HG03196 (cell line): ENCODE measurements around the gene RTN4R.
"Not testable (repeated sequence)": the region's sequence is repeated elsewhere in the genome, so short reads cannot be mapped to it uniquely, and the experiment has no call there.

Experiments used
- ATAC-seq: cut with Tn5 transposase; IDR thresholded peaks from one replicate; pipeline ENCODE4 v1.9.1; 2021; ENCODE audit not compliant: unreplicated experiment

RTN4R gene

GRCh38 chr22:20305894-20306645 is 38.0 kb upstream of the RTN4R start:
- no peak for ATAC-seq

GRCh38 chr22:20305230-20305893 is 37.2 kb upstream of the RTN4R start:
- ATAC-seq = not testable (repeated sequence)

- no peak for ATAC-seq
Measured at GRCh38 chr22:20304646-20305045, 36.5 kb upstream of the RTN4R start.

- ATAC-seq = not testable (repeated sequence)
Measured at GRCh38 chr22:20303229-20303534, 35.1 kb upstream of the RTN4R start.

- ATAC-seq = no peak
Measured at GRCh38 chr22:20302438-20303228, 34.5 kb upstream of the RTN4R start.

- ATAC-seq = no peak
Measured at GRCh38 chr22:20299746-20300136, 31.6 kb upstream of the RTN4R start.

GRCh38 chr22:20298803-20299745 is 31.0 kb upstream of the RTN4R start:
- peak; percentile 54 for ATAC-seq

- no peak for ATAC-seq
Measured at GRCh38 chr22:20298110-20298802, 30.1 kb upstream of the RTN4R start.

- no peak for ATAC-seq
Measured at GRCh38 chr22:20297414-20298109, 29.4 kb upstream of the RTN4R start.

GRCh38 chr22:20296598-20296997 is 28.5 kb upstream of the RTN4R start:
- no peak for ATAC-seq

GRCh38 chr22:20295262-20296064 is 27.3 kb upstream of the RTN4R start:
- no peak for ATAC-seq

GRCh38 chr22:20292673-20293232 is 24.6 kb upstream of the RTN4R start:
- ATAC-seq = no peak

- no peak for ATAC-seq
Measured at GRCh38 chr22:20292108-20292507, 24.0 kb upstream of the RTN4R start.

- ATAC-seq = no peak
Measured at GRCh38 chr22:20291604-20292063, 23.5 kb upstream of the RTN4R start.

- ATAC-seq = no peak
Measured at GRCh38 chr22:20291249-20291586, 23.1 kb upstream of the RTN4R start.

GRCh38 chr22:20290578-20291248 is 22.6 kb upstream of the RTN4R start:
- no peak for ATAC-seq

- no peak for ATAC-seq
Measured at GRCh38 chr22:20290045-20290392, 21.9 kb upstream of the RTN4R start.
